Kidney epithelial cell (primary cell): Measurements from ENCODE around the gene PRM2. TPM values are rescaled to one million over a fixed set of nuclear protein-coding genes. Genes with fewer than 3 reads are reported as not detected.

Experiments
- DNase-seq: peaks from one replicate; pipeline ENCODE4 v3.0.0-alpha.2; 2010; ENCODE audit warnings: low read depth
- H3K27me3 ChIP-seq: 2 replicates; pipeline ENCODE4 v1.6.0; 2011; ENCODE audit warnings: low read length; ENCODE audit not compliant: control insufficient read depth, insufficient read depth
- H3K36me3 ChIP-seq: 2 replicates; pipeline ENCODE4 v1.5.1; 2011; ENCODE audit warnings: low read length; ENCODE audit not compliant: control insufficient read depth, insufficient read depth
- H3K4me3 ChIP-seq: 2 replicates; pipeline ENCODE4 v1.5.1; 2011; ENCODE audit warnings: low read depth, mild to moderate bottlenecking, control low read depth, low read length
- total RNA-seq: library from RNA; depleted of rRNA; stranded (reverse); fragments of >200 nt; gene quantifications from 2 replicates; pipeline ENCODE4 v1.2.3, GENCODE V29; 2015
- TF ChIP-seq, protein P1 (sequence below): IDR thresholded peaks from 2 replicates; pipeline ENCODE4 v1.5.1; 2011; ENCODE audit warnings: mild to moderate bottlenecking, moderate library complexity, low read length, control low read depth, inconsistent platforms; ENCODE audit not compliant: insufficient read depth, poor library complexity, severe bottlenecking

Gene PRM2
- total RNA-seq, 1 donor from 2014 or later: not detected

GRCh38 chr16:11240636-11241473 lies 35.4 kb downstream of the PRM2 start:
- Histone ChIP-seq H3K4me3 (no peak overlapping the region), H3K36me3 (no peaks in the 10 kb centered on the region), H3K27me3 (no peaks in the 10 kb centered on the region)
- TF ChIP-seq, protein P1, sequence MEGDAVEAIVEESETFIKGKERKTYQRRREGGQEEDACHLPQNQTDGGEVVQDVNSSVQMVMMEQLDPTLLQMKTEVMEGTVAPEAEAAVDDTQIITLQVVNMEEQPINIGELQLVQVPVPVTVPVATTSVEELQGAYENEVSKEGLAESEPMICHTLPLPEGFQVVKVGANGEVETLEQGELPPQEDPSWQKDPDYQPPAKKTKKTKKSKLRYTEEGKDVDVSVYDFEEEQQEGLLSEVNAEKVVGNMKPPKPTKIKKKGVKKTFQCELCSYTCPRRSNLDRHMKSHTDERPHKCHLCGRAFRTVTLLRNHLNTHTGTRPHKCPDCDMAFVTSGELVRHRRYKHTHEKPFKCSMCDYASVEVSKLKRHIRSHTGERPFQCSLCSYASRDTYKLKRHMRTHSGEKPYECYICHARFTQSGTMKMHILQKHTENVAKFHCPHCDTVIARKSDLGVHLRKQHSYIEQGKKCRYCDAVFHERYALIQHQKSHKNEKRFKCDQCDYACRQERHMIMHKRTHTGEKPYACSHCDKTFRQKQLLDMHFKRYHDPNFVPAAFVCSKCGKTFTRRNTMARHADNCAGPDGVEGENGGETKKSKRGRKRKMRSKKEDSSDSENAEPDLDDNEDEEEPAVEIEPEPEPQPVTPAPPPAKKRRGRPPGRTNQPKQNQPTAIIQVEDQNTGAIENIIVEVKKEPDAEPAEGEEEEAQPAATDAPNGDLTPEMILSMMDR: no peak
- no peak for DNase-seq

DNA sequence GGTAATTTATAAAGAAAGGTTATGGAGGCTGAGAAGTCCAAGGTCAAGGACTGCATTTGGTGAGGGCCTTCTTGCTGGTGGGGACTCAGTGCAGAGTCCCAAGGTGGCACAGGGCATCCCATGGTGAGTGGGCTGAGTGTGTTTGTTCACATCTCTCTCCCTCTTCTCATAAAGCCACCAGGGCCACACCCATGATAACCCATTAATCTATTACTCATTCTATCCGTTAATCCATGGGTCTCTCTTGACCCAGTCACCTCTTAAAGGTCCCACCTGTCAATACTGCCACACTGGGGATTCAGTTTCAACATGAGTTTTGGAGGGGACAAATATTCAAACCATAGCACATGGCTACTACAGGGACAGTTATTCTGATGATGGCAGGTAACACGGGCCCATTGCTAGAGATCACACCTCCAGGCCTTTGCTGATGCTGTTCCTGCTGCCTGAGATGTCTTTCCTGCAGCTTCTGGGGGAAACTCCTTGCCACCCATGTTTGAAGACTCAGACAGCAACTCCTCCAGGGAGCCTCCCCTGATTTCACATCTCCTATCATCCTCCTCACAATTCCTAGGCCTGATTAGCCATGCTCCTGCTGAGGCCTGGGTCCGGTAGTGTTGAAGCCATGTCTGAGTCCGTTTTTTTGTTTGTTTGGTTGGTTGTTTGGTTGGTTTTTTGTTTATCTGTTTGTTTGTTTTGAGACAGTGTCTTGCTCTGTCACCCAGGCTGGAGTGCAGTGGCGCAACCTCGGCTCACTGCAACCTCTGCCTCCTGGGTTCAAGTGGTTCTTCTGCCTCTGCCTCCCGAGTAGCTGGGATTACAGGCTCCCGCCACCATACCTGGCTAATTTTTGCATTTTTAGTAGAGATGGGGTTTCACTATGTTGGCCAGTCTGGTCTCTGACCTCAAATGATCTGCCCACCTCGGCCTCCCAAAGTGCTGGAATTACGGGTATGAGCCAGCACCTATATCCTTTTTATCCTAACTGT lies 36.3 kb downstream of the PRM2 start:
- Histone ChIP-seq H3K4me3 (no peak overlapping the region), H3K36me3 (no peaks in the 10 kb centered on the region), H3K27me3 (no peaks in the 10 kb centered on the region)
- DNase-seq: no peak
- TF ChIP-seq, protein P1: no peak

DNA sequence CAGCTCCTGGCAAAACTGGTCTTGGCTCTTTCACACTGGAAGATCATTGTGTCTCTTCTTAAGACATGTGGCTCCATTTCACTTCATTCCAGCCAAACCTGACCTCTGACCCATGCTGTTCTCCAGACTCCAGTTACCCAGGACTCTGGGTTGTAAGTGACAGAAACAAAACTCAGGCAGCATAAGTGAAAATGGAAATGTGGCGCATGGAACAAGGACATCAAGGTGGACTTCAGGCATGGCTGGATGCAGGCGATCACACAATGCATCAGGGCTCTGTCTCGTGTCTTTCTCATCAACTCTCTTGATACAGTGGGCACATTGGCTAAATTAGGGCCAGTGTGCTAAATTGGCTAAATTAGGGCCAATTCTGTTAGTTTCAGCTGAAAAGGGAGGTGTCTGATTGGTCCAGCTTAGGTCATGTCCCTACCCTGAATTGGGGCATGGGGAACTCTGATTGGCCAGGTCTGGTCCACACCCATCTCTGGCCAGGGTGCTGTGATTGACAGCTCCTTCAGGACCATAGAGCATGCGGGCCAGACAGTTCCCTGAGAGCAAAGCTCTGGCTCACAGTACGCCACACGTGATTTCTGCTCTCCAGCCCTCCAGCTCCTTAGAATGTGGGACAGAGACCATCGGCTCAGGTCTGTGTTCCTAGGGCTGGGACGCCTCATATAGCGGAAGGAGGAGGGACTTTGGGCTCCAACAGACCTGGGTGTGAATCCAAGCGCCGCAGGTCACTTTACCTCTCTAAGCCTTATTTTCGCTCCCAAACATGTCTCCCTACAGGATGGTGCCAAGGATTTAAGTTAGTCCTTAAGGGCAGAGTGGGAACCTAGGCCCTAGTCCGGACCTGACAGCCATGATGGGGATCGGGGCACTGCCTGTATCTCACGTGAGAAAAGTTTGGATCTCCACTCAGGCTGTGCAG lies 37.7 kb downstream of the PRM2 start:
- DNase-seq: no peak
- no peaks in the 10 kb centered on the region for H3K36me3 ChIP-seq
- H3K4me3 ChIP-seq: no peak overlapping the region
- TF ChIP-seq, protein P1: no peak
- no peaks in the 10 kb centered on the region for H3K27me3 ChIP-seq

DNA sequence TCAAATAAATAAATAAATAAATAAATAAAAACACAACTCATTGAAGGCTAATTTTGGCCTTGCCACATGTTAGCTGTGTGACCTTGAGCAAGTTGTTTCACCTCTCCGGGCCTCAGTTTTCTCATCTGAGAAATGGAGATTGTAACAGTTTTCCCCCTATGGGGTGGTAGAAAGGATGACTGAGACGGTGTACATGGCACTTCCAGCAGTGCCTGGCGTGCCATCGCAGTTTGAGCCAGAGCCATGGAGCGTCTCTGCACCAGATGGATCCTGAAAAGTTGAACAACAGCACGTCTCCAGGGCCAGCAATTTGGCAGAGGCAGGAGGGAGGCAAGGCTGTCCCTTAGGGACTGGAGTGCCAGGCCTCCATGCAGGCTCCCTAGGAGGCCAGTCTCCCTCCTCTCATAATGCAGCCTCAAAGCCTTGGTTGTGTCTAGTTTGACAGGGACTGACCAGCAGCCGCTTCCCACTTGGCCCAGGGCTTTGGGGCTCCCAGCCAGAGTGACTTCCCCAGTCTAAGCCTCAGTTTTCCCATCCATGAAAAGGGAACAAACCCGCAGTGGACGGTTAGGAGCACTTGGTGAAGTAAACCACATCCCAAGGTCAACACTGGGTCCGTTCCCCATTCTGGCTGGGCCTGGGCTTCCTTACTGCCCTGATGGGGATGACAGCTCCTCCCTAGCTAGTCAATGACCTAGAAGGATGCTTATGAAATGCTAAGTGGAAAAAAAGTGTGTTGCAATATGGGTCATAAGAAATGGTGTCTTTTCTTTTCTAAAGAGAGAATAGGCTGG lies 39.6 kb downstream of the PRM2 start:
- Histone ChIP-seq H3K27me3 (no peaks in the 10 kb centered on the region), H3K4me3 (no peak overlapping the region), H3K36me3 (no peaks in the 10 kb centered on the region)
- TF ChIP-seq, protein P1: no peak
- DNase-seq: no peak

- TF ChIP-seq, protein P1: no peak
- Histone ChIP-seq H3K4me3 (no peak overlapping the region), H3K27me3 (no peaks in the 10 kb centered on the region), H3K36me3 (no peaks in the 10 kb centered on the region)
- no peak for DNase-seq
Measured at GRCh38 chr16:11235703-11235991, 40.6 kb downstream of the PRM2 start.
